HepG2 (cell line): ENCODE measurements around the gene SSX2IP. TPM values are rescaled to one million over a fixed set of nuclear protein-coding genes. Genes with fewer than 3 reads are reported as not detected.

Experiments used
- AKNA ChIP-seq: sonication (generic); formaldehyde crosslinking; IDR thresholded peaks from 2 replicates; pipeline ENCODE4 v1.4.0; 2020; ENCODE audit warnings: missing genetic modification reagents, borderline replicate concordance
- CCDC6 ChIP-seq: sonication (generic); formaldehyde crosslinking; IDR thresholded peaks from 2 replicates; pipeline ENCODE4 v1.8.1; 2022; ENCODE audit warnings: mild to moderate bottlenecking, missing genetic modification reagents, moderate library complexity
- KLF9 ChIP-seq: IDR thresholded peaks from 2 replicates; pipeline ENCODE4 v1.6.1; 2016; ENCODE audit warnings: low read depth
- NR2F6 ChIP-seq, 2 experiments: IDR thresholded peaks; 2 replicates each; pipeline ENCODE4 v1.6.1; 2016; ENCODE audit warnings: antibody characterized with exemption in 1 of 2, mild to moderate bottlenecking in 1 of 2
- POGK ChIP-seq: sonication (generic); formaldehyde crosslinking; conservative IDR thresholded peaks from 2 replicates; pipeline ENCODE4 v1.8.0; 2022; ENCODE audit warnings: mild to moderate bottlenecking, moderate library complexity, missing genetic modification reagents
- PPARG ChIP-seq: conservative IDR thresholded peaks from 2 replicates; pipeline ENCODE4 v1.6.1; 2016; ENCODE audit warnings: missing biosample characterization, missing genetic modification reagents
- RFX1 ChIP-seq: fragments of 450-650 bp; IDR thresholded peaks from 2 replicates; pipeline ENCODE4 v1.6.1; 2017
- SNAPC5 ChIP-seq: sonication (generic); formaldehyde crosslinking; IDR thresholded peaks from 2 replicates; pipeline ENCODE4 v1.8.1; 2023; ENCODE audit warnings: mild to moderate bottlenecking, missing genetic modification reagents, borderline replicate concordance
- TBL1XR1 ChIP-seq: fragments of 150-350 bp; IDR thresholded peaks from 2 replicates; pipeline ENCODE4 v1.6.1; 2014; ENCODE audit warnings: borderline replicate concordance, low read length; ENCODE audit not compliant: partially characterized antibody
- THYN1 ChIP-seq: sonication (generic); formaldehyde crosslinking; IDR thresholded peaks from 2 replicates; pipeline ENCODE4 v1.8.1; 2023; ENCODE audit warnings: low read depth, mild to moderate bottlenecking, moderate library complexity, missing genetic modification reagents, borderline replicate concordance
- ZBTB34 ChIP-seq: sonication (generic); formaldehyde crosslinking; IDR thresholded peaks from 2 replicates; pipeline ENCODE4 v1.8.0; 2022; ENCODE audit warnings: mild to moderate bottlenecking, missing genetic modification reagents
- ZMYM2 ChIP-seq: sonication (generic); formaldehyde crosslinking; IDR thresholded peaks from 2 replicates; pipeline ENCODE4 v1.8.0; 2022; ENCODE audit warnings: mild to moderate bottlenecking, missing genetic modification reagents
- ZNF251 ChIP-seq: sonication (generic); formaldehyde crosslinking; IDR thresholded peaks from 2 replicates; pipeline ENCODE4 v1.9.0; 2021; ENCODE audit warnings: mild to moderate bottlenecking, missing genetic modification reagents
- ZNF292 ChIP-seq: sonication (generic); formaldehyde crosslinking; IDR thresholded peaks from 2 replicates; pipeline ENCODE4 v1.8.1; 2022; ENCODE audit warnings: mild to moderate bottlenecking, low read depth, missing genetic modification reagents, borderline replicate concordance
- ZNF329 ChIP-seq: sonication (generic); formaldehyde crosslinking; IDR thresholded peaks from 2 replicates; pipeline ENCODE4 v1.9.0; 2021; ENCODE audit warnings: low read depth, mild to moderate bottlenecking, missing genetic modification reagents
- ZNF75D ChIP-seq: sonication (generic); formaldehyde crosslinking; IDR thresholded peaks from 2 replicates; pipeline ENCODE4 v1.8.1; 2023; ENCODE audit warnings: missing genetic modification reagents, mild to moderate bottlenecking, borderline replicate concordance
- ZXDC ChIP-seq: sonication (generic); formaldehyde crosslinking; IDR thresholded peaks from 2 replicates; pipeline ENCODE4 v1.5.0; 2020; ENCODE audit warnings: mild to moderate bottlenecking, missing genetic modification reagents
- polyA plus RNA-seq, 8 experiments: library from polyadenylated mRNA; depleted of rRNA in 3 of 8; stranded (reverse) in 7 of 8; unstranded in 1 of 8; fragments of >200 nt; fragmentation: Illumina TruSeq in 4 of 8; extraction: Trizol in 4 of 8; gene quantifications; 2 replicates each; pipeline versions ENCODE4 v1.2.1 to v1.2.3, GENCODE V29; 2011 to 2016; ENCODE audit warnings: low read depth in 4 of 8, missing spikeins in 1 of 8, mixed read lengths in 1 of 8; ENCODE audit not compliant: insufficient read depth in 1 of 8
- total RNA-seq, 5 experiments: library from RNA; depleted of rRNA; stranded (reverse); fragments of >200 nt; fragmentation: Illumina TruSeq; extraction: Trizol; gene quantifications; 2 replicates each; pipeline ENCODE4 v1.2.3, GENCODE V29; 2016; ENCODE audit warnings: low read depth in 1 of 5

The SSX2IP gene
- total and polyA plus RNA-seq, 2 of the 13 experiments (the other 11 are each of a cell fraction or from before 2014, with no cell fraction given): 2.7 to 23.7 TPM

GRCh38 chr1:84603941-84604830, 86.1 kb downstream of the SSX2IP start (continued):
- TF ChIP-seq ZNF75D (CRISPR knock-in tag) (no peak), ZBTB34 (CRISPR knock-in tag) (no peak), THYN1 (CRISPR knock-in tag) (no peak), PPARG (CRISPR knock-in tag) (peak; percentile 96), TBL1XR1 (no peak), RFX1 (peak; percentile 30; the same call in 1 of the 2 replicates), CCDC6 (CRISPR knock-in tag) (no peak), ZXDC (no peak), ZMYM2 (no peak), ZNF251 (CRISPR knock-in tag) (no peak), ZNF329 (no peak), POGK (CRISPR knock-in tag) (0 out of 2 replicates have a peak, but pooled peaks have one; percentile 33), KLF9 (CRISPR knock-in tag) (no peak), SNAPC5 (CRISPR knock-in tag) (no peak), AKNA (no peak), ZNF292 (CRISPR knock-in tag) (no peak), NR2F6 (IDR thresholded peaks at IDR 0.05) (no peak), NR2F6 (CRISPR knock-in tag; IDR thresholded peaks at IDR 0.05) (no peak)
